ENCODE measurements around the gene LYPLA2. TPM values are rescaled to one million over a fixed set of nuclear protein-coding genes. Genes with fewer than 3 reads are reported as not detected.

Gene LYPLA2
- total RNA-seq, 1 donor from 2014 or later: 56.2 TPM

DNA sequence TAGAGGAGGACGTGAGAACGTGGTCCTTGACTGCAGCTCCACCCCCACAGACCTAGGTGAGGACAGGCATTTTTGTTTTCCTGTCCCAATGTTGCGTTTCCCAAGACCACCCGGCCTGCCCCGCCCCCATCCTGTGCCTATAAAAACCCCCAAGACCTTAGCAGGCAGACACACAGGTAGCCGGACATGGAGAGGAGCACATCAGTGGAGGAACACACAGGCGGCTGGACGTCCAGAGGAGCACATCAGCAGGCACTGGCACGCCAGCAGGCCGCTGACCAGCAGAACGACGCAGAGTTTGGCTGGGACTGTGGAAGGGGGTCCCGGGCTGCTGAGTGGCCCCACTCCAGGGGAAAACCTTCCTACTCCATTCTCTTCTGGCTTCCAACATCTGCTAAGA is 47.0 kb downstream of the LYPLA2 start:
- Histone ChIP-seq H3K36me3 (no peaks in the 10 kb centered on the region), H3K4me3 (peak overlapping the region; percentile 36 to 45), H3K9me3 (no peaks in the 10 kb centered on the region), H3K4me1 (peaks cover 8% of the 10 kb centered on the region), H3K27me3 (no peaks in the 10 kb centered on the region), H3K27ac (peak overlapping the region; percentile 11)
- no peak for DNase-seq (ENCODE audit: extremely low spot score in 2 of 2)
- no peak for TF ChIP-seq POLR2A (IDR thresholded peaks at IDR 0.05)
- no peak for TF ChIP-seq POLR2AphosphoS5 (IDR thresholded peaks at IDR 0.05; ENCODE audit: insufficient read depth in 1 of 2, low read depth in 1 of 2)
- TF ChIP-seq, protein P1, sequence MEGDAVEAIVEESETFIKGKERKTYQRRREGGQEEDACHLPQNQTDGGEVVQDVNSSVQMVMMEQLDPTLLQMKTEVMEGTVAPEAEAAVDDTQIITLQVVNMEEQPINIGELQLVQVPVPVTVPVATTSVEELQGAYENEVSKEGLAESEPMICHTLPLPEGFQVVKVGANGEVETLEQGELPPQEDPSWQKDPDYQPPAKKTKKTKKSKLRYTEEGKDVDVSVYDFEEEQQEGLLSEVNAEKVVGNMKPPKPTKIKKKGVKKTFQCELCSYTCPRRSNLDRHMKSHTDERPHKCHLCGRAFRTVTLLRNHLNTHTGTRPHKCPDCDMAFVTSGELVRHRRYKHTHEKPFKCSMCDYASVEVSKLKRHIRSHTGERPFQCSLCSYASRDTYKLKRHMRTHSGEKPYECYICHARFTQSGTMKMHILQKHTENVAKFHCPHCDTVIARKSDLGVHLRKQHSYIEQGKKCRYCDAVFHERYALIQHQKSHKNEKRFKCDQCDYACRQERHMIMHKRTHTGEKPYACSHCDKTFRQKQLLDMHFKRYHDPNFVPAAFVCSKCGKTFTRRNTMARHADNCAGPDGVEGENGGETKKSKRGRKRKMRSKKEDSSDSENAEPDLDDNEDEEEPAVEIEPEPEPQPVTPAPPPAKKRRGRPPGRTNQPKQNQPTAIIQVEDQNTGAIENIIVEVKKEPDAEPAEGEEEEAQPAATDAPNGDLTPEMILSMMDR (IDR thresholded peaks at IDR 0.05): no peak
- intact Hi-C loops (cut with DNase I): no loop called here

GRCh38 chr1:23838401-23838866 is 47.5 kb downstream of the LYPLA2 start:
- intact Hi-C loops (cut with DNase I): no loop called here
- DNase-seq (ENCODE audit: extremely low spot score in 2 of 2): no peak

DNA sequence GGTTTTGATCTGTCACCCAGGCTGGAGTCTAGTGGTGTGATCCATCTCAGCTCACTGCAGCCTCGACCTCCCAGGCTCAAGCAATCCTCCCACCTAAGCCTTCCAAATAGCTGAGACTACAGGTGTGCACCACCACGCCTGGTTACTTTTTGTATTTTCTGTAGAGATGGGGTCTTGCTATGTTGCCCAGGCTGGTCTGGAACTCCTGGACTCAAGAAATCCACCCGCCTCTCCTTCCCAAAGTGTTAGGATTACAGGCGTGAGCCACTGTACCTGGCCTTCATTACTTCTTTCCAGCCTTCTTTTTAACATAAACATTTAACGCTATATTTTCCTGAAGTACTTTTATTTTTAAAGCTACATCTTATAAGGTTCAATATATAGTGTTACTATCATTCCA is 52.7 kb downstream of the LYPLA2 start:
- no peaks in the 10 kb centered on the region for H3K9me3 ChIP-seq
- H3K4me3 ChIP-seq: no peak overlapping the region
- TF ChIP-seq POLR2A (IDR thresholded peaks at IDR 0.05): no peak
- no peak for TF ChIP-seq POLR2AphosphoS5 (IDR thresholded peaks at IDR 0.05; ENCODE audit: insufficient read depth in 1 of 2, low read depth in 1 of 2)
- TF ChIP-seq, protein P1 (IDR thresholded peaks at IDR 0.05): no peak
- intact Hi-C loops (cut with DNase I): no loop called here
- DNase-seq (ENCODE audit: extremely low spot score in 2 of 2): no peak
- H3K4me1 ChIP-seq: no peaks in the 10 kb centered on the region
- no peaks in the 10 kb centered on the region for H3K27me3 ChIP-seq
- no peak overlapping the region for H3K27ac ChIP-seq
- peaks cover 0 to 34% of the 10 kb centered on the region in 2 donors for H3K36me3 ChIP-seq

More at GRCh38 chr1:23838401-23838866, 47.5 kb downstream of the LYPLA2 start:
- peaks cover 8% of the 10 kb centered on the region for H3K4me1 ChIP-seq
- H3K4me3 ChIP-seq: peak overlapping the region; percentile 36 to 45
- no peaks in the 10 kb centered on the region for H3K9me3 ChIP-seq
- no peaks in the 10 kb centered on the region for H3K27me3 ChIP-seq
- TF ChIP-seq POLR2AphosphoS5 (IDR thresholded peaks at IDR 0.05; ENCODE audit: insufficient read depth in 1 of 2, low read depth in 1 of 2): peak in 1 of 2 donors; percentile 37
- TF ChIP-seq, protein P1 (IDR thresholded peaks at IDR 0.05): no peak
- no peaks in the 10 kb centered on the region for H3K36me3 ChIP-seq
- peak overlapping the region; percentile 11 for H3K27ac ChIP-seq

Other genes starting within 250 kb of the LYPLA2 start
- gene ID3, start 231.6 kb upstream of the LYPLA2 start, total RNA-seq: 358 TPM
- 948 TPM for gene RPL11, start 99.3 kb upstream of the LYPLA2 start, total RNA-seq
- 25.5 TPM for gene ELOA, start 47.7 kb upstream of the LYPLA2 start, total RNA-seq
- 63.6 TPM for gene PITHD1, start 12.7 kb upstream of the LYPLA2 start, total RNA-seq
- 12.3 TPM for gene GALE, start 9.6 kb downstream of the LYPLA2 start, total RNA-seq
- 25.3 TPM for gene HMGCL, start 34.3 kb downstream of the LYPLA2 start, total RNA-seq
- gene FUCA1, start 77.1 kb downstream of the LYPLA2 start, total RNA-seq: 10.6 TPM
- not detected for gene CNR2, start 122.2 kb downstream of the LYPLA2 start, total RNA-seq
- 92.8 TPM for gene PNRC2, start 168.7 kb downstream of the LYPLA2 start, total RNA-seq
- 72.4 TPM for gene SRSF10, start 189.2 kb downstream of the LYPLA2 start, total RNA-seq